Measurements from ENCODE around the gene MYO5B.

DNA sequence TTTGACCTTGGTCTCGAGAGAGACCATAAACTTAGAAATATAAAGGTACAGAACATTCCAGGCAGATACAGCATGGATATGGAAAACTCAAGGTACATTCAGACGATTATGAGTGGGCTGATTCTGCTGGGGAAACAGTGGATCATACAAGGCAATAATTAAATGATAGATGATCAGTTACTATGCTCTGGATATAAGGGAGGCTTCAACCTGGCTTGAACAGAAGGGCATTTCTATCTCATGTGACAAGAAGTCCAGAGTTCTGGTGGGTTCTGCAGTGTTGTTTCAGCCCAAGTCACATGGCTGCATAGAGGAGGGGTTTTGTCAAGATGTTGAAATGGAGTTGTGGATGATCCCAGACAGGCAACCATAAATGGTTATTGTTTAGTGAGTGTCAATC, 23.5 kb downstream of the MYO5B start:
- TF ChIP-seq CHD2 (IDR thresholded peaks at IDR 0.05; ENCODE audit: low read length, partially characterized antibody) (no peak), HEYL (CRISPR knock-in tag; IDR thresholded peaks at IDR 0.05) (no peak), ESRRA (IDR thresholded peaks at IDR 0.05; ENCODE audit: borderline replicate concordance, low read length) (no peak), MYC (IDR thresholded peaks at IDR 0.05; ENCODE audit: borderline replicate concordance, low read length) (no peak), CTCF (IDR thresholded peaks at IDR 0.05) (no peak), EP300 (IDR thresholded peaks at IDR 0.05) (no peak), POLR2A (IDR thresholded peaks at IDR 0.05; ENCODE audit: low read length) (no peak)

Data from A549 (cell line).